HepG2 (cell line): Measurements from ENCODE around the gene MIDN. TPM values are rescaled to one million over a fixed set of nuclear protein-coding genes. Genes with fewer than 3 reads are reported as not detected.

Experiments
- BHLHE40 ChIP-seq: IDR thresholded peaks from 2 replicates; pipeline ENCODE4 v1.6.1; 2011; ENCODE audit warnings: low read length, improper control_type of control experiment
- ELF4 ChIP-seq: sonication (generic); formaldehyde crosslinking; IDR thresholded peaks from 2 replicates; pipeline ENCODE4 v1.5.0; 2020; ENCODE audit warnings: missing genetic modification reagents, mild to moderate bottlenecking, moderate library complexity, borderline replicate concordance
- KMT2A ChIP-seq: sonication (generic); formaldehyde crosslinking; IDR thresholded peaks from 2 replicates; pipeline ENCODE4 v1.4.0; 2020; ENCODE audit warnings: missing genetic modification reagents
- MIER2 ChIP-seq: IDR thresholded peaks from 2 replicates; pipeline ENCODE4 v1.6.1; 2016; ENCODE audit warnings: missing biosample characterization, missing genetic modification reagents
- NBN ChIP-seq: fragments of 450-650 bp; conservative IDR thresholded peaks from 2 replicates; pipeline ENCODE4 v1.6.1; 2017
- PAWR ChIP-seq: sonication (generic); formaldehyde crosslinking; IDR thresholded peaks from 2 replicates; pipeline ENCODE4 v1.4.0; 2020; ENCODE audit warnings: missing genetic modification reagents, mild to moderate bottlenecking, borderline replicate concordance
- PCBP2 ChIP-seq: fragments of 200-400 bp; formaldehyde crosslinking; optimal IDR thresholded peaks from 2 replicates; pipeline ENCODE3; 2018; ENCODE audit warnings: low read length, low read depth; ENCODE audit not compliant: poor library complexity, severe bottlenecking
- PRPF4 ChIP-seq: fragments of 200-400 bp; formaldehyde crosslinking; IDR thresholded peaks from 2 replicates; pipeline ENCODE4 v1.6.1; 2016; ENCODE audit warnings: low read length, low read depth; ENCODE audit not compliant: poor library complexity, severe bottlenecking
- TARDBP ChIP-seq: sonication (generic); formaldehyde crosslinking; IDR thresholded peaks from 2 replicates; pipeline ENCODE4 v1.8.0; 2022; ENCODE audit warnings: mild to moderate bottlenecking, missing genetic modification reagents
- UBTF ChIP-seq: sonication (generic); formaldehyde crosslinking; IDR thresholded peaks from 2 replicates; pipeline ENCODE4 v1.4.0; 2020; ENCODE audit warnings: mild to moderate bottlenecking, missing genetic modification reagents
- ZFP36 ChIP-seq: fragments of 150-350 bp; IDR thresholded peaks from 2 replicates; pipeline ENCODE4 v1.6.1; 2018; ENCODE audit warnings: borderline replicate concordance, low read length, low read depth; ENCODE audit not compliant: partially characterized antibody
- ZNF180 ChIP-seq: sonication (generic); formaldehyde crosslinking; IDR thresholded peaks from 2 replicates; pipeline ENCODE4 v1.4.0; 2020; ENCODE audit warnings: low read depth, missing genetic modification reagents, borderline replicate concordance
- ZNF253 ChIP-seq: sonication (generic); formaldehyde crosslinking; IDR thresholded peaks from 2 replicates; pipeline ENCODE4 v1.8.0; 2022; ENCODE audit warnings: mild to moderate bottlenecking, missing genetic modification reagents, borderline replicate concordance
- ZNF260 ChIP-seq: sonication (generic); formaldehyde crosslinking; IDR thresholded peaks from 2 replicates; pipeline ENCODE4 v1.4.0; 2020; ENCODE audit warnings: missing genetic modification reagents, low read depth, mild to moderate bottlenecking, borderline replicate concordance
- ZNF264 ChIP-seq: sonication (generic); formaldehyde crosslinking; IDR thresholded peaks from 2 replicates; pipeline ENCODE4 v1.4.0; 2020; ENCODE audit warnings: missing genetic modification reagents
- ZNF296 ChIP-seq: sonication (generic); formaldehyde crosslinking; conservative IDR thresholded peaks from 2 replicates; pipeline ENCODE4 v1.5.0; 2020; ENCODE audit warnings: mild to moderate bottlenecking, missing genetic modification reagents
- polyA plus RNA-seq, 8 experiments: library from polyadenylated mRNA; depleted of rRNA in 3 of 8; stranded (reverse) in 7 of 8; unstranded in 1 of 8; fragments of >200 nt; fragmentation: Illumina TruSeq in 4 of 8; extraction: Trizol in 4 of 8; gene quantifications; 2 replicates each; pipeline versions ENCODE4 v1.2.1 to v1.2.3, GENCODE V29; 2011 to 2016; ENCODE audit warnings: low read depth in 4 of 8, missing spikeins in 1 of 8, mixed read lengths in 1 of 8; ENCODE audit not compliant: insufficient read depth in 1 of 8
- total RNA-seq, 5 experiments: library from RNA; depleted of rRNA; stranded (reverse); fragments of >200 nt; fragmentation: Illumina TruSeq; extraction: Trizol; gene quantifications; 2 replicates each; pipeline ENCODE4 v1.2.3, GENCODE V29; 2016; ENCODE audit warnings: low read depth in 1 of 5
- TF ChIP-seq, protein P1 (sequence below): sonication (generic); formaldehyde crosslinking; IDR thresholded peaks from 2 replicates; pipeline ENCODE4 v1.4.0; 2020; ENCODE audit warnings: missing genetic modification reagents, mild to moderate bottlenecking, borderline replicate concordance
- TF ChIP-seq, protein P2 (sequence below): sonication (generic); formaldehyde crosslinking; IDR thresholded peaks from 2 replicates; pipeline ENCODE4 v1.4.0; 2020; ENCODE audit warnings: missing genetic modification reagents
- TF ChIP-seq, protein P3 (sequence below): sonication (generic); formaldehyde crosslinking; conservative IDR thresholded peaks from 2 replicates; pipeline ENCODE4 v1.4.0; 2020; ENCODE audit warnings: missing genetic modification reagents

The MIDN gene
- total and polyA plus RNA-seq, 2 of the 13 experiments (the other 11 are each of a cell fraction or from before 2014, with no cell fraction given): 8.4 to 18.0 TPM

- TF ChIP-seq, protein P1, sequence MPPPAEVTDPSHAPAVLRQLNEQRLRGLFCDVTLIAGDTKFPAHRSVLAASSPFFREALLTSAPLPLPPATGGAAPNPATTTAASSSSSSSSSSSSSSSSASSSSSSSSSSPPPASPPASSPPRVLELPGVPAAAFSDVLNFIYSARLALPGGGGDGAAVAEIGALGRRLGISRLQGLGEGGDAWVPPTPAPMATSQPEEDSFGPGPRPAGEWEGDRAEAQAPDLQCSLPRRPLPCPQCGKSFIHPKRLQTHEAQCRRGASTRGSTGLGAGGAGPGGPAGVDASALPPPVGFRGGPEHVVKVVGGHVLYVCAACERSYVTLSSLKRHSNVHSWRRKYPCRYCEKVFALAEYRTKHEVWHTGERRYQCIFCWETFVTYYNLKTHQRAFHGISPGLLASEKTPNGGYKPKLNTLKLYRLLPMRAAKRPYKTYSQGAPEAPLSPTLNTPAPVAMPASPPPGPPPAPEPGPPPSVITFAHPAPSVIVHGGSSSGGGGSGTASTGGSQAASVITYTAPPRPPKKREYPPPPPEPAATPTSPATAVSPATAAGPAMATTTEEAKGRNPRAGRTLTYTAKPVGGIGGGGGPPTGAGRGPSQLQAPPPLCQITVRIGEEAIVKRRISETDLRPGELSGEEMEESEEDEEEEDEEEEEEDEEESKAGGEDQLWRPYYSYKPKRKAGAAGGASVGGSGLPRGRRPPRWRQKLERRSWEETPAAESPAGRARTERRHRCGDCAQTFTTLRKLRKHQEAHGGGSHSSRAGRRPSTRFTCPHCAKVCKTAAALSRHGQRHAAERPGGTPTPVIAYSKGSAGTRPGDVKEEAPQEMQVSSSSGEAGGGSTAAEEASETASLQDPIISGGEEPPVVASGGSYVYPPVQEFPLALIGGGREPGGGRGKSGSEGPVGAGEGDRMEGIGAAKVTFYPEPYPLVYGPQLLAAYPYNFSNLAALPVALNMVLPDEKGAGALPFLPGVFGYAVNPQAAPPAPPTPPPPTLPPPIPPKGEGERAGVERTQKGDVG (CRISPR knock-in tag): no peak
- TF ChIP-seq ZNF180 (no peak), TARDBP (CRISPR knock-in tag) (0 out of 2 replicates have a peak, but pooled peaks have one; percentile 3), ZFP36 (no peak), NBN (no peak), ZNF260 (CRISPR knock-in tag) (no peak), PRPF4 (no peak), KMT2A (CRISPR knock-in tag) (no peak), ZNF253 (CRISPR knock-in tag) (no peak), UBTF (CRISPR knock-in tag) (no peak; the same call in 1 of the 2 replicates), BHLHE40 (peak; percentile 50), ZNF296 (CRISPR knock-in tag) (peak; percentile 10; the same call in 1 of the 2 replicates), PAWR (CRISPR knock-in tag) (no peak), ZNF264 (0 out of 2 replicates have a peak, but pooled peaks have one; percentile 3), PCBP2 (no peak), MIER2 (CRISPR knock-in tag) (no peak), ELF4 (CRISPR knock-in tag) (no peak)
- TF ChIP-seq, protein P2, sequence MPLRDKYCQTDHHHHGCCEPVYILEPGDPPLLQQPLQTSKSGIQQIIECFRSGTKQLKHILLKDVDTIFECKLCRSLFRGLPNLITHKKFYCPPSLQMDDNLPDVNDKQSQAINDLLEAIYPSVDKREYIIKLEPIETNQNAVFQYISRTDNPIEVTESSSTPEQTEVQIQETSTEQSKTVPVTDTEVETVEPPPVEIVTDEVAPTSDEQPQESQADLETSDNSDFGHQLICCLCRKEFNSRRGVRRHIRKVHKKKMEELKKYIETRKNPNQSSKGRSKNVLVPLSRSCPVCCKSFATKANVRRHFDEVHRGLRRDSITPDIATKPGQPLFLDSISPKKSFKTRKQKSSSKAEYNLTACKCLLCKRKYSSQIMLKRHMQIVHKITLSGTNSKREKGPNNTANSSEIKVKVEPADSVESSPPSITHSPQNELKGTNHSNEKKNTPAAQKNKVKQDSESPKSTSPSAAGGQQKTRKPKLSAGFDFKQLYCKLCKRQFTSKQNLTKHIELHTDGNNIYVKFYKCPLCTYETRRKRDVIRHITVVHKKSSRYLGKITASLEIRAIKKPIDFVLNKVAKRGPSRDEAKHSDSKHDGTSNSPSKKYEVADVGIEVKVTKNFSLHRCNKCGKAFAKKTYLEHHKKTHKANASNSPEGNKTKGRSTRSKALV: no peak
- TF ChIP-seq, protein P3, sequence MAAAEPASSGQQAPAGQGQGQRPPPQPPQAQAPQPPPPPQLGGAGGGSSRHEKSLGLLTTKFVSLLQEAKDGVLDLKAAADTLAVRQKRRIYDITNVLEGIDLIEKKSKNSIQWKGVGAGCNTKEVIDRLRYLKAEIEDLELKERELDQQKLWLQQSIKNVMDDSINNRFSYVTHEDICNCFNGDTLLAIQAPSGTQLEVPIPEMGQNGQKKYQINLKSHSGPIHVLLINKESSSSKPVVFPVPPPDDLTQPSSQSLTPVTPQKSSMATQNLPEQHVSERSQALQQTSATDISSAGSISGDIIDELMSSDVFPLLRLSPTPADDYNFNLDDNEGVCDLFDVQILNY (CRISPR knock-in tag): no peak
These were observed 17.3 kb downstream of the MIDN start (continued) for GRCh38 chr19:1265615-1266128.
